CD14-positive monocyte (primary cell): Measurements from ENCODE around the gene DKK1. TPM values are rescaled to one million over a fixed set of nuclear protein-coding genes. Genes with fewer than 3 reads are reported as not detected.

Source experiments
- DNase-seq, 3 donors: peaks; one replicate each; pipeline ENCODE4 v3.0.0-alpha.2; 2011 to 2022
- H2AFZ ChIP-seq: 2 replicates; pipeline ENCODE4 v1.6.0; 2012; ENCODE audit warnings: mild to moderate bottlenecking, low read depth, low read length, inconsistent platforms; ENCODE audit not compliant: insufficient read depth, poor library complexity, severe bottlenecking
- H3K27ac ChIP-seq, 2 donors: 1 replicate in 1 of 2; 2 replicates in 1 of 2; pipeline ENCODE4 v1.5.1; 2012 to 2013; ENCODE audit warnings: low read length in 2 of 2, control low read depth in 1 of 2, inconsistent platforms in 1 of 2, low read depth in 1 of 2, mild to moderate bottlenecking in 1 of 2
- H3K27me3 ChIP-seq, 2 donors: one replicate each; pipeline versions ENCODE4 v1.6.0 to v1.6.1; 2011 to 2013; ENCODE audit warnings: low read length in 2 of 2; ENCODE audit not compliant: control insufficient read depth in 2 of 2, insufficient read depth in 2 of 2
- H3K36me3 ChIP-seq, 2 donors: replicated peaks in 1 of 2; 1 replicate in 1 of 2; 2 replicates in 1 of 2; pipeline versions ENCODE4 v1.5.1 to v1.6.1; 2012 to 2013; ENCODE audit warnings: low read length in 2 of 2, control low read depth in 1 of 2, inconsistent platforms in 1 of 2, mild to moderate bottlenecking in 1 of 2; ENCODE audit not compliant: insufficient read depth in 2 of 2, control insufficient read depth in 1 of 2
- H3K4me1 ChIP-seq, 2 donors: 1 replicate in 1 of 2; 2 replicates in 1 of 2; pipeline versions ENCODE4 v1.5.1 to v1.6.1; 2012 to 2013; ENCODE audit warnings: low read length in 2 of 2, control low read depth in 1 of 2, inconsistent platforms in 1 of 2, mild to moderate bottlenecking in 1 of 2, moderate library complexity in 1 of 2; ENCODE audit not compliant: insufficient read depth in 2 of 2, control insufficient read depth in 1 of 2
- H3K4me2 ChIP-seq: replicated peaks from 2 replicates; pipeline ENCODE3; 2012; ENCODE audit warnings: low read length, moderate library complexity, mild to moderate bottlenecking; ENCODE audit not compliant: poor library complexity, severe bottlenecking; ENCODE audit errors: extremely low read depth
- H3K4me3 ChIP-seq, 3 experiments: fragments of 200-600 bp in 1 of 3; sonication (generic) in 1 of 3; replicated peaks in 1 of 3; 1 replicate in 2 of 3; 2 replicates in 1 of 3; pipeline ENCODE4 v1.5.1; 2011 to 2013; ENCODE audit warnings: low read length in 3 of 3, mild to moderate bottlenecking in 3 of 3, control low read depth in 2 of 3, low read depth in 2 of 3, inconsistent platforms in 1 of 3, moderate library complexity in 1 of 3
- H3K79me2 ChIP-seq: 2 replicates; pipeline ENCODE4 v1.6.0; 2012; ENCODE audit warnings: mild to moderate bottlenecking, control low read depth, inconsistent platforms, low read length, moderate library complexity; ENCODE audit not compliant: insufficient read depth
- H3K9ac ChIP-seq: 2 replicates; pipeline ENCODE4 v1.6.0; 2017; ENCODE audit warnings: low read length, mild to moderate bottlenecking; ENCODE audit not compliant: insufficient read depth, poor library complexity, severe bottlenecking
- H3K9me3 ChIP-seq, 2 donors: replicated peaks in 1 of 2; 1 replicate in 1 of 2; 2 replicates in 1 of 2; pipeline versions ENCODE4 v1.5.1 to v1.6.1; 2012 to 2013; ENCODE audit warnings: low read length in 2 of 2, control low read depth in 1 of 2; ENCODE audit not compliant: control insufficient read depth in 1 of 2, insufficient read depth in 1 of 2
- H4K20me1 ChIP-seq: 2 replicates; pipeline ENCODE4 v1.6.0; 2012; ENCODE audit warnings: mild to moderate bottlenecking, low read length, control low read depth, moderate library complexity; ENCODE audit not compliant: insufficient read depth
- H3K27ac Mint-ChIP-seq, 7 donors: one replicate each; pipeline ENCODE4 v1.8.0; 2020; ENCODE audit warnings: mild to moderate bottlenecking in 7 of 7, mixed read lengths in 7 of 7, moderate library complexity in 6 of 7, inconsistent platforms in 2 of 7
- H3K27me3 Mint-ChIP-seq, 3 donors: one replicate each; pipeline ENCODE4 v1.8.0; 2021 to 2022; ENCODE audit warnings: low read depth in 3 of 3, mild to moderate bottlenecking in 3 of 3, mixed read lengths in 3 of 3, moderate library complexity in 3 of 3, inconsistent platforms in 1 of 3
- H3K36me3 Mint-ChIP-seq, 2 donors: one replicate each; pipeline ENCODE4 v1.8.0; 2020; ENCODE audit warnings: mixed read lengths in 2 of 2, inconsistent platforms in 1 of 2, mild to moderate bottlenecking in 1 of 2
- H3K4me1 Mint-ChIP-seq: one replicate; pipeline ENCODE4 v1.8.0; 2020; ENCODE audit warnings: mild to moderate bottlenecking, mixed read lengths
- H3K4me3 Mint-ChIP-seq, 2 donors: one replicate each; pipeline ENCODE4 v1.8.0; 2020; ENCODE audit warnings: mild to moderate bottlenecking in 2 of 2, mixed read lengths in 2 of 2, moderate library complexity in 1 of 2
- H3K9me3 Mint-ChIP-seq, 7 donors: one replicate each; pipeline ENCODE4 v1.8.0; 2020 to 2022; ENCODE audit warnings: mixed read lengths in 7 of 7, mild to moderate bottlenecking in 6 of 7, moderate library complexity in 6 of 7, inconsistent platforms in 2 of 7
- WGBS: methylation state at CpG from one replicate; pipeline ENCODE4 v1.1.5; 2013; ENCODE audit warnings: missing lambda C conversion rate; ENCODE audit not compliant: insufficient coverage; 5-methylcytosine and 5-hydroxymethylcytosine counted together
- intact Hi-C, 2 donors: fragments of 100-400 bp; cut with micrococcal nuclease; formaldehyde crosslinking; loops; one replicate each; pipeline versions ENCODE4 v1.15.0 to v1.15.1; 2023
- polyA plus RNA-seq, 3 donors: library from polyadenylated mRNA; depleted of rRNA in 1 of 3; unstranded in 2 of 3; stranded (reverse) in 1 of 3; fragments of 300-500 nt in 2 of 3; fragments of >200 nt in 1 of 3; fragmentation: Illumina TruSeq in 2 of 3; gene quantifications; 1 replicate in 2 of 3; 2 replicates in 1 of 3; pipeline ENCODE4 v1.2.3, GENCODE V29; 2012 to 2021
- TF ChIP-seq, protein P1 (sequence below): fragments of 200-600 bp; IDR thresholded peaks from one replicate; pipeline ENCODE4 v1.8.0; 2022; ENCODE audit warnings: antibody characterized with exemption, mild to moderate bottlenecking

DKK1 gene
- polyA plus RNA-seq, 3 donors: not detected

GRCh38 chr10:52334595-52334994 lies 20.5 kb downstream of the DKK1 start:
- H3K4me2 ChIP-seq: no peak overlapping the region
- H3K4me1 Mint-ChIP-seq: no peaks in the 10 kb centered on the region
- intact Hi-C loops: no loop called here

GRCh38 chr10:52335665-52336064 lies 21.6 kb downstream of the DKK1 start:
- Histone ChIP-seq H3K4me3 (no peak overlapping the region), H3K4me2 (no peak overlapping the region), H3K27ac (no peak overlapping the region), H3K36me3 (no peaks in the 10 kb centered on the region), H3K9me3 (no peaks in the 10 kb centered on the region), H3K4me1 (no peaks in the 10 kb centered on the region), H2AFZ (no peak overlapping the region), H3K27me3 (no peaks in the 10 kb centered on the region), H4K20me1 (no peaks in the 10 kb centered on the region), H3K9ac (no peak overlapping the region), H3K79me2 (no peaks in the 10 kb centered on the region)
- TF ChIP-seq, protein P1, sequence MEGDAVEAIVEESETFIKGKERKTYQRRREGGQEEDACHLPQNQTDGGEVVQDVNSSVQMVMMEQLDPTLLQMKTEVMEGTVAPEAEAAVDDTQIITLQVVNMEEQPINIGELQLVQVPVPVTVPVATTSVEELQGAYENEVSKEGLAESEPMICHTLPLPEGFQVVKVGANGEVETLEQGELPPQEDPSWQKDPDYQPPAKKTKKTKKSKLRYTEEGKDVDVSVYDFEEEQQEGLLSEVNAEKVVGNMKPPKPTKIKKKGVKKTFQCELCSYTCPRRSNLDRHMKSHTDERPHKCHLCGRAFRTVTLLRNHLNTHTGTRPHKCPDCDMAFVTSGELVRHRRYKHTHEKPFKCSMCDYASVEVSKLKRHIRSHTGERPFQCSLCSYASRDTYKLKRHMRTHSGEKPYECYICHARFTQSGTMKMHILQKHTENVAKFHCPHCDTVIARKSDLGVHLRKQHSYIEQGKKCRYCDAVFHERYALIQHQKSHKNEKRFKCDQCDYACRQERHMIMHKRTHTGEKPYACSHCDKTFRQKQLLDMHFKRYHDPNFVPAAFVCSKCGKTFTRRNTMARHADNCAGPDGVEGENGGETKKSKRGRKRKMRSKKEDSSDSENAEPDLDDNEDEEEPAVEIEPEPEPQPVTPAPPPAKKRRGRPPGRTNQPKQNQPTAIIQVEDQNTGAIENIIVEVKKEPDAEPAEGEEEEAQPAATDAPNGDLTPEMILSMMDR: no peak
- no CpG with 5 or more reads among the region's 1 CpG for WGBS
- intact Hi-C loops: no loop called here
- no peak for DNase-seq
- H3K9me3 Mint-ChIP-seq: peaks cover 0 to 3% (median 0%) of the 10 kb centered on the region in 7 donors
- H3K4me3 Mint-ChIP-seq: no peak overlapping the region
- no peak overlapping the region for H3K27ac Mint-ChIP-seq
- H3K4me1 Mint-ChIP-seq: no peaks in the 10 kb centered on the region
- H3K36me3 Mint-ChIP-seq: no peaks in the 10 kb centered on the region
- no peaks in the 10 kb centered on the region for H3K27me3 Mint-ChIP-seq

More at GRCh38 chr10:52334595-52334994, 20.5 kb downstream of the DKK1 start:
- no peaks in the 10 kb centered on the region for H3K4me1 ChIP-seq
- H3K36me3 ChIP-seq: no peaks in the 10 kb centered on the region
- Mint-ChIP-seq H3K36me3 (no peaks in the 10 kb centered on the region), H3K27me3 (no peaks in the 10 kb centered on the region), H3K4me3 (no peak overlapping the region), H3K9me3 (peaks cover 0 to 3% (median 0%) of the 10 kb centered on the region in 7 donors), H3K27ac (no peak overlapping the region)
- H3K4me3 ChIP-seq: no peak overlapping the region
- no peaks in the 10 kb centered on the region for H3K79me2 ChIP-seq
- DNase-seq: no peak
- no CpG with 5 or more reads among the region's 1 CpG for WGBS
- no peaks in the 10 kb centered on the region for H3K9me3 ChIP-seq
- H4K20me1 ChIP-seq: no peaks in the 10 kb centered on the region
- no peaks in the 10 kb centered on the region for H3K27me3 ChIP-seq
- H3K27ac ChIP-seq: no peak overlapping the region
- H3K9ac ChIP-seq: no peak overlapping the region
- TF ChIP-seq, protein P1: no peak
- H2AFZ ChIP-seq: no peak overlapping the region
